ENCODE results near the gene TMEM263. TPM values are rescaled to one million over a fixed set of nuclear protein-coding genes. Genes with fewer than 3 reads are reported as not detected.

TMEM263 gene
- total and polyA plus RNA-seq, 2 donors (not counting 3 experiments of a cell fraction or from before 2014, with no cell fraction given) = 22.5 to 72.5 TPM

DNA sequence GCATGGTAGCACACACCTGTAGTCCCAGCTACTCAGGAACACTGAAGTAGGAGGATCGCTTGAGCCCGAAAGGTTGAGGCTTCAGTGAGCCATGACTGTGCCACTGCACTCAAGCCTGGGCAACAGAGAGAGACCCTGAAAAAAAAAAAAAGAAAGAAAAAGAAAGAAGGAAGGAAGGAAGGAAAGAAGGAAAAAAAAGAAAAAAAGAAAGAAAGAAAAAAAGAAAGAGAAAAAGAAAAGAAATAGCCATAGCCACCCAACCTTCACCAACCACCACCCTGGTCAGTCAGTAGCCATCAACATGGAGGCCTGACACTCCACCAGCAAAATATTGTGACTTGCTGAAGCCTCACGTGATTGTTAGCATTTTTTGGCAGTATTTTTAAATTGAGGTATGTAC is 21.4 kb upstream of the TMEM263 start:
- H4K20me1 ChIP-seq (replicated peaks; ENCODE audit: control insufficient read depth, extremely low read depth, insufficient read depth, low read length) = no peaks in the 10 kb centered on the region
- no peaks in the 10 kb centered on the region for H3K9me3 ChIP-seq (replicated peaks; ENCODE audit: control insufficient read depth, insufficient read depth, low read length)
- POLR2A ChIA-PET = no interaction called here
- DNase-seq (ENCODE audit: low read depth, low spot score) (no peak), FAIRE-seq (no peak)
- BruUV-seq (replicated peaks) = no TSS peak
- TF ChIP-seq FOS (IDR thresholded peaks at IDR 0.05; ENCODE audit: borderline replicate concordance, insufficient read depth, low read length) = no peak
- TF ChIP-seq POLR2AphosphoS5 (IDR thresholded peaks at IDR 0.05; ENCODE audit: insufficient read depth, low read depth, low read length) = no peak
- H3K79me2 ChIP-seq (ENCODE audit: control insufficient read depth, insufficient read depth, low read length) = no peaks in the 10 kb centered on the region
- no peaks in the 10 kb centered on the region for H3K4me1 ChIP-seq (ENCODE audit: control insufficient read depth, extremely low read depth, insufficient read depth, low read length)
- peaks cover under 1 to 2% of the 10 kb centered on the region in 2 experiments for H3K27me3 ChIP-seq (ENCODE audit: control insufficient read depth in 2 of 2, insufficient read depth in 2 of 2, low read length in 2 of 2)
- H3K9ac ChIP-seq (replicated peaks; ENCODE audit: extremely low read depth, insufficient read depth, low read length) = no peak overlapping the region
- H3K4me3 ChIP-seq (replicated peaks in 1 of 3; ENCODE audit: insufficient read depth in 1 of 3, low read depth in 1 of 3, low read length in 3 of 3) = no peak overlapping the region
- no peak overlapping the region for H3K27ac ChIP-seq (ENCODE audit: insufficient read depth, low read depth, low read length)
- dilution Hi-C loops (cut with MboI; ENCODE audit: extremely low pct_ligation_motif_present, low sequenced_read_pairs) (no loop called here), intact Hi-C loops (cut with micrococcal nuclease) (no loop called here)
- H3K36me3 ChIP-seq (ENCODE audit: control insufficient read depth in 2 of 2, extremely low read depth in 1 of 2, insufficient read depth in 2 of 2, low read length in 2 of 2) = no peaks in the 10 kb centered on the region
- H3K9me1 ChIP-seq (replicated peaks; ENCODE audit: control insufficient read depth, extremely low read depth, insufficient read depth, low read length) = no peaks in the 10 kb centered on the region
- no peak overlapping the region for H2AFZ ChIP-seq (ENCODE audit: low read depth, low read length)
- CTCF ChIA-PET = no interaction called here
- no peak overlapping the region for H3K4me2 ChIP-seq (ENCODE audit: insufficient read depth, low read length)

DNA sequence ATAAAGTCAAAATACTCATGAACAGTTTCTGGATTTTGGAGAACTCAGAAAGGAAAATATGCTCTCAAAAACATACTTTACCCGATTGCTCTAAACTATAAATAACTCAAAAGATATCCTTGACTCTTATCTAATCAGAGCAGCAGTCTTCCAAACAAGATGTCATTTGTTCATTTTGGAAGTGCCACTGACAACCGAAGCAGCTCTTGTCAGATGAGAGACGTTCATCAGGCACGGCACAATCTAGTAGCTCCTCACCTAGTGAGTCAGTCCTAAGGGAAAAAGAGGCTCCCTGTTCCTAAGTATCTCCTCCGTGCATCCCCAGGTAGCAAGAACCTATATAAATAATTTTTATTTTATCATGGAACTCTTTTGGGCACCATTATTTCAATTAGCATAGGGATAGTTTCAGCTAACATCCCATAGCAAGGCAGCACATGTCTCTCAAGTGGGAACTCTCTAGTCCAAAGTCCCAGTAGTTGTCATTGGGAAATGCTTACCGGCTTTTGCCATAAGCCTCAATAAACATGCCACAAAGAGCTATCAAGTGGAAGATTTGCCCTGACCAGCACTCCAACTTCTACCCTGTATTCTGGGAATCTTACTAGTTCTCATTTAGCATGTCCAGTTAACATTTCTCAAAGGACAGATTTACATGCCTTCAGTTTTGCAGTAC is 14.1 kb upstream of the TMEM263 start:
- CTCF ChIA-PET = interaction anchor here (1.0 kb wide), 1 partner anchor 22 kb away, joined by 5 read pairs; no protein-coding TSS in a partner anchor
- Histone ChIP-seq H3K4me2 (ENCODE audit: insufficient read depth, low read length) (no peak overlapping the region), H4K20me1 (replicated peaks; ENCODE audit: control insufficient read depth, extremely low read depth, insufficient read depth, low read length) (no peaks in the 10 kb centered on the region), H3K27ac (ENCODE audit: insufficient read depth, low read depth, low read length) (no peak overlapping the region), H2AFZ (ENCODE audit: low read depth, low read length) (no peak overlapping the region), H3K27me3 (ENCODE audit: control insufficient read depth in 2 of 2, insufficient read depth in 2 of 2, low read length in 2 of 2) (peaks cover 0 to 5% of the 10 kb centered on the region in 2 experiments), H3K4me3 (replicated peaks in 1 of 3; ENCODE audit: insufficient read depth in 1 of 3, low read depth in 1 of 3, low read length in 3 of 3) (no peak overlapping the region), H3K79me2 (ENCODE audit: control insufficient read depth, insufficient read depth, low read length) (no peaks in the 10 kb centered on the region), H3K9me1 (replicated peaks; ENCODE audit: control insufficient read depth, extremely low read depth, insufficient read depth, low read length) (no peaks in the 10 kb centered on the region), H3K9me3 (replicated peaks; ENCODE audit: control insufficient read depth, insufficient read depth, low read length) (no peaks in the 10 kb centered on the region), H3K4me1 (ENCODE audit: control insufficient read depth, extremely low read depth, insufficient read depth, low read length) (no peaks in the 10 kb centered on the region), H3K9ac (replicated peaks; ENCODE audit: extremely low read depth, insufficient read depth, low read length) (no peak overlapping the region), H3K36me3 (ENCODE audit: control insufficient read depth in 2 of 2, extremely low read depth in 1 of 2, insufficient read depth in 2 of 2, low read length in 2 of 2) (no peaks in the 10 kb centered on the region)
- intact Hi-C loops (cut with micrococcal nuclease) (no loop called here), dilution Hi-C loops (cut with MboI; ENCODE audit: extremely low pct_ligation_motif_present, low sequenced_read_pairs) (no loop called here)
- no peak for TF ChIP-seq POLR2AphosphoS5 (IDR thresholded peaks at IDR 0.05; ENCODE audit: insufficient read depth, low read depth, low read length)
- TF ChIP-seq FOS (IDR thresholded peaks at IDR 0.05; ENCODE audit: borderline replicate concordance, insufficient read depth, low read length) = no peak
- TF ChIP-seq, protein P1, sequence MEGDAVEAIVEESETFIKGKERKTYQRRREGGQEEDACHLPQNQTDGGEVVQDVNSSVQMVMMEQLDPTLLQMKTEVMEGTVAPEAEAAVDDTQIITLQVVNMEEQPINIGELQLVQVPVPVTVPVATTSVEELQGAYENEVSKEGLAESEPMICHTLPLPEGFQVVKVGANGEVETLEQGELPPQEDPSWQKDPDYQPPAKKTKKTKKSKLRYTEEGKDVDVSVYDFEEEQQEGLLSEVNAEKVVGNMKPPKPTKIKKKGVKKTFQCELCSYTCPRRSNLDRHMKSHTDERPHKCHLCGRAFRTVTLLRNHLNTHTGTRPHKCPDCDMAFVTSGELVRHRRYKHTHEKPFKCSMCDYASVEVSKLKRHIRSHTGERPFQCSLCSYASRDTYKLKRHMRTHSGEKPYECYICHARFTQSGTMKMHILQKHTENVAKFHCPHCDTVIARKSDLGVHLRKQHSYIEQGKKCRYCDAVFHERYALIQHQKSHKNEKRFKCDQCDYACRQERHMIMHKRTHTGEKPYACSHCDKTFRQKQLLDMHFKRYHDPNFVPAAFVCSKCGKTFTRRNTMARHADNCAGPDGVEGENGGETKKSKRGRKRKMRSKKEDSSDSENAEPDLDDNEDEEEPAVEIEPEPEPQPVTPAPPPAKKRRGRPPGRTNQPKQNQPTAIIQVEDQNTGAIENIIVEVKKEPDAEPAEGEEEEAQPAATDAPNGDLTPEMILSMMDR (IDR thresholded peaks at IDR 0.05; ENCODE audit: extremely low read depth in 1 of 2, insufficient read depth in 1 of 2, low read depth in 1 of 2, low read length in 2 of 2) = no peak
- no peak for TF ChIP-seq POLR2A (IDR thresholded peaks at IDR 0.05; ENCODE audit: low read depth, low read length)
- TF ChIP-seq, protein P2, sequence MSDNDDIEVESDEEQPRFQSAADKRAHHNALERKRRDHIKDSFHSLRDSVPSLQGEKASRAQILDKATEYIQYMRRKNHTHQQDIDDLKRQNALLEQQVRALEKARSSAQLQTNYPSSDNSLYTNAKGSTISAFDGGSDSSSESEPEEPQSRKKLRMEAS (IDR thresholded peaks at IDR 0.05; ENCODE audit: insufficient read depth, insufficient read length) = no peak
- no peak for TF ChIP-seq MYC (IDR thresholded peaks at IDR 0.05; ENCODE audit: low read depth, low read length)
- no peak for TF ChIP-seq GATA2 (IDR thresholded peaks at IDR 0.05; ENCODE audit: insufficient read depth, insufficient read length, low read depth, low read length)
- POLR2A ChIA-PET = no interaction called here
- FAIRE-seq = no peak
- no TSS peak for BruUV-seq (replicated peaks)
- DNase-seq (ENCODE audit: low read depth, low spot score) = no peak
